GM19452 (cell line): ENCODE data around the gene XPA.
A peak's percentile ranks its signal among the peaks of the same experiment; 100 is the strongest.
"Not testable (repeated sequence)": the region's sequence is repeated elsewhere in the genome, so short reads cannot be mapped to it uniquely, and the experiment has no call there.

Experiments used
- ATAC-seq: cut with Tn5 transposase; IDR thresholded peaks from one replicate; pipeline ENCODE4 v1.9.1; 2021; ENCODE audit not compliant: unreplicated experiment

The XPA gene

GRCh38 chr9:97696803-97697601 is at the start of gene XPA:
XPA (minus strand) TSS chr9:97697340; CDS start chr9:97697292, 48 bp downstream.
- ATAC-seq: peak; percentile 93

- ATAC-seq: no peak
Measured at GRCh38 chr9:97744710-97745708, 47.9 kb upstream of the XPA start.

GRCh38 chr9:97744025-97744424 is 46.9 kb upstream of the XPA start:
- ATAC-seq: not testable (repeated sequence)

GRCh38 chr9:97742545-97742944 is 45.4 kb upstream of the XPA start:
- no peak for ATAC-seq

GRCh38 chr9:97741947-97742346 is 44.8 kb upstream of the XPA start:
- no peak for ATAC-seq

GRCh38 chr9:97740848-97741821 is 44.0 kb upstream of the XPA start:
- peak; percentile 60 for ATAC-seq

GRCh38 chr9:97737429-97737828 is 40.3 kb upstream of the XPA start:
- no peak for ATAC-seq

- ATAC-seq: no peak
Measured at GRCh38 chr9:97735070-97735600, 38.0 kb upstream of the XPA start.

GRCh38 chr9:97726716-97727115 is 29.6 kb upstream of the XPA start:
- no peak for ATAC-seq

- ATAC-seq: no peak
Measured at GRCh38 chr9:97723819-97724218, 26.7 kb upstream of the XPA start.

GRCh38 chr9:97722331-97722730 is 25.2 kb upstream of the XPA start:
- no peak for ATAC-seq

GRCh38 chr9:97721396-97721795 is 24.3 kb upstream of the XPA start:
- no peak for ATAC-seq

GRCh38 chr9:97717866-97718265 is 20.7 kb upstream of the XPA start:
- ATAC-seq: no peak

GRCh38 chr9:97714435-97714834 is 17.3 kb upstream of the XPA start:
- no peak for ATAC-seq

- no peak for ATAC-seq
Measured at GRCh38 chr9:97711223-97711626, 14.1 kb upstream of the XPA start.

GRCh38 chr9:97710356-97711222 is 13.4 kb upstream of the XPA start:
- ATAC-seq: peak; percentile 79

- no peak for ATAC-seq
Measured at GRCh38 chr9:97706246-97706645, 9.1 kb upstream of the XPA start.

- no peak for ATAC-seq
Measured at GRCh38 chr9:97705354-97705950, 8.3 kb upstream of the XPA start.

- no peak for ATAC-seq
Measured at GRCh38 chr9:97704851-97705250, 7.7 kb upstream of the XPA start.
